Central memory CD8-positive, alpha-beta T cell (primary cell): ENCODE data around the gene RIN3.

Experiments
- ATAC-seq: fragments of 150-1000 bp; cut with Tn5 transposase; replicated peaks from 2 replicates; pipeline ENCODE4 v1.10.0; 2022; ENCODE audit warnings: mild to moderate bottlenecking, moderate FRiP score, moderate number of reproducible peaks; ENCODE audit not compliant: poor library complexity, severe bottlenecking; ENCODE audit errors: extremely low read depth
- DNase-seq, 2 donors: peaks; one replicate each; pipeline ENCODE4 v3.0.0; 2021; ENCODE audit warnings: low spot score in 2 of 2
- H3K27ac Mint-ChIP-seq: one replicate; pipeline ENCODE4 v1.8.0; 2022; ENCODE audit warnings: low read depth, mild to moderate bottlenecking, moderate library complexity, mixed read lengths
- H3K27me3 Mint-ChIP-seq: one replicate; pipeline ENCODE4 v1.8.0; 2022; ENCODE audit warnings: mixed read lengths
- H3K36me3 Mint-ChIP-seq: one replicate; pipeline ENCODE4 v1.8.0; 2022; ENCODE audit warnings: mild to moderate bottlenecking, moderate library complexity, mixed read lengths; ENCODE audit not compliant: insufficient read depth
- H3K4me1 Mint-ChIP-seq: one replicate; pipeline ENCODE4 v1.8.0; 2022; ENCODE audit warnings: mixed read lengths
- H3K4me3 Mint-ChIP-seq: one replicate; pipeline ENCODE4 v1.8.0; 2022; ENCODE audit warnings: mild to moderate bottlenecking, moderate library complexity, mixed read lengths
- H3K9me3 Mint-ChIP-seq: one replicate; pipeline ENCODE4 v1.8.0; 2022; ENCODE audit warnings: mixed read lengths

Gene RIN3

GRCh38 chr14:92505826-92506225, 7.8 kb upstream of the RIN3 start:
- ATAC-seq, result no peak
- Mint-ChIP-seq H3K4me1 (peaks cover 14% of the 10 kb centered on the region), H3K4me3 (no peak overlapping the region), H3K27ac (no peak overlapping the region), H3K9me3 (no peaks in the 10 kb centered on the region), H3K36me3 (no peaks in the 10 kb centered on the region), H3K27me3 (no peaks in the 10 kb centered on the region)
- no peak for DNase-seq

- peaks cover 15% of the 10 kb centered on the region for H3K4me1 Mint-ChIP-seq
- H3K36me3 Mint-ChIP-seq, result no peaks in the 10 kb centered on the region
- H3K9me3 Mint-ChIP-seq, result no peaks in the 10 kb centered on the region
- no peak overlapping the region for H3K27ac Mint-ChIP-seq
- no peaks in the 10 kb centered on the region for H3K27me3 Mint-ChIP-seq
- ATAC-seq (no peak), DNase-seq (no peak)
- H3K4me3 Mint-ChIP-seq, result no peak overlapping the region
These were observed 7.3 kb upstream of the RIN3 start for GRCh38 chr14:92506231-92506630.

- Mint-ChIP-seq H3K36me3 (no peaks in the 10 kb centered on the region), H3K9me3 (no peaks in the 10 kb centered on the region), H3K27me3 (no peaks in the 10 kb centered on the region), H3K4me3 (no peak overlapping the region), H3K27ac (no peak overlapping the region), H3K4me1 (peaks cover 22% of the 10 kb centered on the region)
- DNase-seq, result no peak
- peak; percentile 32 for ATAC-seq
These were observed 6.3 kb upstream of the RIN3 start for GRCh38 chr14:92507174-92507768.

GRCh38 chr14:92510972-92511371, 2.6 kb upstream of the RIN3 start:
- no peaks in the 10 kb centered on the region for H3K9me3 Mint-ChIP-seq

GRCh38 chr14:92511453-92512238, 1.9 kb upstream of the RIN3 start:
- DNase-seq, result no peak
- ATAC-seq, result no peak
- no peaks in the 10 kb centered on the region for H3K27me3 Mint-ChIP-seq
- H3K4me1 Mint-ChIP-seq, result peaks cover 29% of the 10 kb centered on the region
- peak overlapping the region; percentile 81 for H3K4me3 Mint-ChIP-seq
- no peak overlapping the region for H3K27ac Mint-ChIP-seq
- H3K9me3 Mint-ChIP-seq, result no peaks in the 10 kb centered on the region
- H3K36me3 Mint-ChIP-seq, result peaks cover 4% of the 10 kb centered on the region

More at GRCh38 chr14:92510972-92511371, 2.6 kb upstream of the RIN3 start:
- H3K36me3 Mint-ChIP-seq, result peaks cover 4% of the 10 kb centered on the region
- peaks cover 25% of the 10 kb centered on the region for H3K4me1 Mint-ChIP-seq
- no peak overlapping the region for H3K27ac Mint-ChIP-seq
- ATAC-seq (no peak), DNase-seq (no peak)
- H3K27me3 Mint-ChIP-seq, result no peaks in the 10 kb centered on the region
- no peak overlapping the region for H3K4me3 Mint-ChIP-seq

GRCh38 chr14:92512807-92513203, 776 bp upstream of the RIN3 start:
- peak overlapping the region; percentile 17 for H3K27ac Mint-ChIP-seq
- peak overlapping the region; percentile 81 for H3K4me3 Mint-ChIP-seq
- no peaks in the 10 kb centered on the region for H3K9me3 Mint-ChIP-seq
- H3K4me1 Mint-ChIP-seq, result peaks cover 35% of the 10 kb centered on the region
- peaks cover 4% of the 10 kb centered on the region for H3K36me3 Mint-ChIP-seq
- DNase-seq, result no peak
- H3K27me3 Mint-ChIP-seq, result no peaks in the 10 kb centered on the region
- ATAC-seq, result no peak

- H3K27me3 Mint-ChIP-seq, result no peaks in the 10 kb centered on the region
- no peaks in the 10 kb centered on the region for H3K9me3 Mint-ChIP-seq
- ATAC-seq (peak; percentile 68), DNase-seq (no peak)
- H3K4me3 Mint-ChIP-seq, result peak overlapping the region; percentile 81
- H3K27ac Mint-ChIP-seq, result peak overlapping the region; percentile 70
- peaks cover 49% of the 10 kb centered on the region for H3K4me1 Mint-ChIP-seq
- peaks cover 4% of the 10 kb centered on the region for H3K36me3 Mint-ChIP-seq
These were observed 624 bp downstream of the RIN3 start for GRCh38 chr14:92513966-92514843.

GRCh38 chr14:92514844-92515514, 1.4 kb downstream of the RIN3 start:
- H3K27me3 Mint-ChIP-seq, result no peaks in the 10 kb centered on the region
- ATAC-seq, result no peak
- H3K4me3 Mint-ChIP-seq, result peak overlapping the region; percentile 81
- DNase-seq, result no peak
- peak overlapping the region; percentile 70 for H3K27ac Mint-ChIP-seq
- no peaks in the 10 kb centered on the region for H3K9me3 Mint-ChIP-seq
- peaks cover 4% of the 10 kb centered on the region for H3K36me3 Mint-ChIP-seq
- peaks cover 57% of the 10 kb centered on the region for H3K4me1 Mint-ChIP-seq

- Mint-ChIP-seq H3K4me3 (peak overlapping the region; percentile 81), H3K9me3 (no peaks in the 10 kb centered on the region), H3K27me3 (no peaks in the 10 kb centered on the region), H3K36me3 (peaks cover 4% of the 10 kb centered on the region), H3K4me1 (peaks cover 61% of the 10 kb centered on the region), H3K27ac (peak overlapping the region; percentile 70)
- DNase-seq, result no peak
- no peak for ATAC-seq
These were observed 2.2 kb downstream of the RIN3 start for GRCh38 chr14:92515546-92516343.

- Mint-ChIP-seq H3K27me3 (no peaks in the 10 kb centered on the region), H3K27ac (peak overlapping the region; percentile 70), H3K4me3 (peak overlapping the region; percentile 53), H3K36me3 (peaks cover 6% of the 10 kb centered on the region), H3K9me3 (no peaks in the 10 kb centered on the region), H3K4me1 (peaks cover 65% of the 10 kb centered on the region)
- ATAC-seq (no peak), DNase-seq (no peak)
These were observed 2.9 kb downstream of the RIN3 start for GRCh38 chr14:92516344-92516965.

- H3K4me1 Mint-ChIP-seq, result peaks cover 68% of the 10 kb centered on the region
- ATAC-seq (no peak), DNase-seq (no peak)
- peak overlapping the region; percentile 53 for H3K4me3 Mint-ChIP-seq
- H3K9me3 Mint-ChIP-seq, result no peaks in the 10 kb centered on the region
- H3K36me3 Mint-ChIP-seq, result peaks cover 6% of the 10 kb centered on the region
- no peaks in the 10 kb centered on the region for H3K27me3 Mint-ChIP-seq
- peak overlapping the region; percentile 70 for H3K27ac Mint-ChIP-seq
These were observed 3.5 kb downstream of the RIN3 start for GRCh38 chr14:92516966-92517506.
